Activated B cell treated with CpG ODN at 0.5 μM for 24 hours (primary cell): ENCODE data around the gene CDK17. TPM values are rescaled to one million over a fixed set of nuclear protein-coding genes. Genes with fewer than 3 reads are reported as not detected.
"Not testable (repeated sequence)": the region's sequence is repeated elsewhere in the genome, so short reads cannot be mapped to it uniquely, and the experiment has no call there.

Experiments used
- ATAC-seq: fragments of 200-7000 bp; cut with Tn5 transposase; one replicate; pipeline ENCODE4 v1.10.0; 2021; ENCODE audit warnings: low read depth, mild to moderate bottlenecking, moderate library complexity
- CTCF ChIA-PET: fragments of 350-600 bp; sonication (Branson Sonifier 250); formaldehyde crosslinking; loops from one replicate; lab custom pipeline; 2021; ENCODE audit warnings: antibody characterized with exemption; lab: Charles Lee
- POLR2A ChIA-PET: fragments of 350-600 bp; sonication (Branson Sonifier 250); formaldehyde crosslinking; loops from one replicate; lab custom pipeline; 2021; ENCODE audit warnings: antibody characterized with exemption; lab: Charles Lee
- DNase-seq: peaks from one replicate; pipeline ENCODE4 v3.0.0; 2022
- H3K27ac Mint-ChIP-seq: one replicate; pipeline ENCODE4 v1.8.0; 2020; ENCODE audit warnings: mixed read lengths
- H3K27me3 Mint-ChIP-seq: one replicate; pipeline ENCODE4 v1.8.0; 2021; ENCODE audit warnings: mixed read lengths
- H3K36me3 Mint-ChIP-seq: one replicate; pipeline ENCODE4 v1.8.0; 2021; ENCODE audit warnings: low read depth, mixed read lengths
- H3K4me1 Mint-ChIP-seq: one replicate; pipeline ENCODE4 v1.8.0; 2021; ENCODE audit warnings: mixed read lengths
- H3K4me3 Mint-ChIP-seq: one replicate; pipeline ENCODE4 v1.8.0; 2020; ENCODE audit warnings: mild to moderate bottlenecking, mixed read lengths
- H3K9me3 Mint-ChIP-seq: one replicate; pipeline ENCODE4 v1.8.0; 2020; ENCODE audit warnings: mixed read lengths
- intact Hi-C: fragments of 100-400 bp; cut with micrococcal nuclease; formaldehyde crosslinking; loops from one replicate; pipeline ENCODE4 v1.15.1; 2024
- total RNA-seq: library from RNA; stranded (reverse); gene quantifications from 2 replicates; pipeline ENCODE4 v1.2.3, GENCODE V29; 2022
- TF ChIP-seq, protein P1 (sequence below): fragments of 200-600 bp; IDR thresholded peaks from one replicate; pipeline ENCODE4 v1.8.0; 2022; ENCODE audit warnings: antibody characterized with exemption, mild to moderate bottlenecking

The CDK17 gene
- total RNA-seq, 1 donor from 2014 or later, result 57.3 TPM

DNA sequence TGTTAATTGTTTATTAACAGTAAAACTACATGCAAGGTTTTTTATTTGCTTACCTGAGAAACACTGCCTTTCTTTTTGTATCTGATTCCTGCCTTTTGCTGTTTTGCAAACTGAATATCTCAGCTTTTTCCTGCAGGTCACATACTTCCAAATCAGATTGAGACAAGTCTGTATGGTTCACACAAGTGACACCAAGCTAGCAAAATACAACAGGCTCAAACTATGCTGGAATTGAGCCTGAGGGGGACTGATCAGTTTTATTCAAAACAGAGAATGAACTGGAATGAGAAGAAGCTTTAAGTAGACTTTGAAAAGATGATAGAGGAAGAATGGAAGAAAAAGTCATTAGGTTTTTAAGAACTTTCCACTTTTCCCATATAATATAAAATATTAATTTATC lies 12.2 kb upstream of the CDK17 start:
- H3K36me3 Mint-ChIP-seq, result no peaks in the 10 kb centered on the region
- no peaks in the 10 kb centered on the region for H3K27me3 Mint-ChIP-seq
- ChIA-PET CTCF (no interaction called here), POLR2A (no interaction called here)
- DNase-seq, result no peak
- peaks cover 22% of the 10 kb centered on the region for H3K4me1 Mint-ChIP-seq
- no peaks in the 10 kb centered on the region for H3K9me3 Mint-ChIP-seq
- TF ChIP-seq, protein P1, sequence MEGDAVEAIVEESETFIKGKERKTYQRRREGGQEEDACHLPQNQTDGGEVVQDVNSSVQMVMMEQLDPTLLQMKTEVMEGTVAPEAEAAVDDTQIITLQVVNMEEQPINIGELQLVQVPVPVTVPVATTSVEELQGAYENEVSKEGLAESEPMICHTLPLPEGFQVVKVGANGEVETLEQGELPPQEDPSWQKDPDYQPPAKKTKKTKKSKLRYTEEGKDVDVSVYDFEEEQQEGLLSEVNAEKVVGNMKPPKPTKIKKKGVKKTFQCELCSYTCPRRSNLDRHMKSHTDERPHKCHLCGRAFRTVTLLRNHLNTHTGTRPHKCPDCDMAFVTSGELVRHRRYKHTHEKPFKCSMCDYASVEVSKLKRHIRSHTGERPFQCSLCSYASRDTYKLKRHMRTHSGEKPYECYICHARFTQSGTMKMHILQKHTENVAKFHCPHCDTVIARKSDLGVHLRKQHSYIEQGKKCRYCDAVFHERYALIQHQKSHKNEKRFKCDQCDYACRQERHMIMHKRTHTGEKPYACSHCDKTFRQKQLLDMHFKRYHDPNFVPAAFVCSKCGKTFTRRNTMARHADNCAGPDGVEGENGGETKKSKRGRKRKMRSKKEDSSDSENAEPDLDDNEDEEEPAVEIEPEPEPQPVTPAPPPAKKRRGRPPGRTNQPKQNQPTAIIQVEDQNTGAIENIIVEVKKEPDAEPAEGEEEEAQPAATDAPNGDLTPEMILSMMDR, result no peak
- intact Hi-C loops, result no loop called here
- ATAC-seq, result no peak
- H3K27ac Mint-ChIP-seq, result no peak overlapping the region
- no peak overlapping the region for H3K4me3 Mint-ChIP-seq

DNA sequence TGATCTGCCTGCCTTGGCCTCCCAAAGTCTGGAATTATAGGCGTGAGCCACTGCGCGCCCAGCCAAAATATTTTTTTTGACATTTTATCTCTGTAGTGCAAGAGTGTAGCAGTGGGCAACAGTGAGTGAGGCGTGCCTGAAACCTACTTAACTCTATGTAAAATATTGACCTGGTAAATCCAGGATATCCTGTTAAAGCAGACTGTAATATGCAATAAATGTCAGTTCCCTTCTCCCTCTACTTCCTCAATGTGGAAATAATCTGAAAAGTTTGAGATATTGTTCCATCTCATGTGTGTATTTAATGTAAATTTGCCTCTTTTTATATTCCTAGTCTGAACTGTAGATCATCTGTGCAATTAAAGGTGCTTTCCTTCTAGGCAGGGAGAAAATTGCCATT lies 9.5 kb upstream of the CDK17 start:
- DNase-seq (no peak), ATAC-seq (no peak)
- Mint-ChIP-seq H3K27ac (no peak overlapping the region), H3K4me1 (peaks cover 34% of the 10 kb centered on the region), H3K36me3 (no peaks in the 10 kb centered on the region), H3K27me3 (no peaks in the 10 kb centered on the region), H3K9me3 (no peaks in the 10 kb centered on the region), H3K4me3 (no peak overlapping the region)
- CTCF ChIA-PET, result no interaction called here
- TF ChIP-seq, protein P1, result no peak
- POLR2A ChIA-PET, result interaction anchor here (1.8 kb wide), 1 partner anchor 9 kb away, joined by 4 read pairs; the partner anchor contains the start of gene CDK17
- intact Hi-C loops, result loop anchor here (2.0 to 10.0 kb wide), 2 partner anchors 13 to 495 kb away; no protein-coding TSS in a partner anchor

DNA sequence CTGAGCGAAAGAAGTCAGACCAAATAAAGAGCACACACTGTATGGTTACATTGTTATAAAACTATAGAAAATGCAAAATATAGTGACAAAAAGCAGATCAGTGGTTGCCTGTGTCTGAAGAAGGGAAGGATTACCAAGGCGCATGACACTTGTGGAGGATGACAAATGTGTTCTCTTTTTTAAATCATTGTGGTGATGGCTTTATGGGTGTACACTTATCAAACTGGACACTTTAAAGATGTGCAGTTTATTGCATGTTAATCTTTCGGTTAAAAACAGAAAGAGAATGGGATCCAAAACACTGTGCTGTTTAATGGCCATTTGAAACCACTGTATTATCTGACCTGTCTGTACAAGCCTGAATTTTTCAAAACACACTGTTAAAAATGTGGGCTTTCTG lies 8.8 kb upstream of the CDK17 start:
- ATAC-seq (no peak), DNase-seq (no peak)
- Mint-ChIP-seq H3K27me3 (no peaks in the 10 kb centered on the region), H3K4me3 (no peak overlapping the region), H3K27ac (peak overlapping the region; percentile 93), H3K36me3 (no peaks in the 10 kb centered on the region), H3K4me1 (peaks cover 41% of the 10 kb centered on the region), H3K9me3 (no peaks in the 10 kb centered on the region)
- TF ChIP-seq, protein P1, result no peak
- ChIA-PET POLR2A (no interaction called here), CTCF (no interaction called here)
- intact Hi-C loops, result loop anchor here (2.0 to 10.0 kb wide), 2 partner anchors 14 to 494 kb away; no protein-coding TSS in a partner anchor

DNA sequence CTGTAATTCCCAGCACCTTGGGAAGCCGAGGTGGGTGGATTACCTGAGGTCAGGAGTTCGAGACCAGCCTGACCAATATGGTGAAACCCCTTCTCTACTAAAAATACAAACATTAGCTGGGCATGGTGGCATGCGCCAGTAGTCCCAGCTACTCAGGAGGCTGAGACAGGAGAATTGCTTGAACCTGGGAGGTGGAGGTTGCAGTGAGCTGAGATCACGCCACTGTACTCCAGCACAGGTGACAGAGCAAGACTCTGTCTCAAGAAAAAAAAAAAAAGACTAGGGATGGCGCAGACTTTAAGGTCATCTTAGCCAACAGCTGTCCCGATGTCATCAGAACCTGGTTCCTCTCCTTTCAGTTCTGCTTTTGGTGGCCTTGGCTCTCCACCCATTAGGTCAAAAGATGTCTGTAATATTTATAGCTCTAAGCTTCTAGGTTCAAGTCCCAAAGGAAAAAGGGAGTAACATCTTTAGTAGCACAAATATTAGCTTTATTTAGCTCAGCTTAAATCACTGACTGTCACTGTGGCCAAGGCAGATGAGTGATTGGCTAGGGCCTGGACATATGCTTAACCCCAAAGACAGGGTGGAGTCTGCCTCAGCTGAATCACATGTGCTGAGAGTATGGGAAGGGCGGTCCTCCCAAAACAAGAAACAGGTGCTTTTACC lies 7.3 kb upstream of the CDK17 start:
- POLR2A ChIA-PET, result interaction anchor here (0.5 to 2.2 kb wide), 14 partner anchors 9 to 1591 kb away, joined by 3 to 29 read pairs (median 4); partner anchors contain the start of gene CFAP54
- CTCF ChIA-PET, result interaction anchor here (0.6 to 1.1 kb wide), 4 partner anchors 9 to 217 kb away, joined by 3 to 4 read pairs (median 4); no protein-coding TSS in a partner anchor
- H3K36me3 Mint-ChIP-seq, H3K27me3 Mint-ChIP-seq, H3K9me3 Mint-ChIP-seq: not testable (repeated sequence)
- H3K27ac Mint-ChIP-seq, result peak overlapping the region; percentile 93
- peaks cover 46% of the 10 kb centered on the region for H3K4me1 Mint-ChIP-seq
- DNase-seq, result peak; percentile 42
- ATAC-seq, result peak; percentile 88
- intact Hi-C loops, result loop anchor here (1.0 to 10.0 kb wide), 8 partner anchors 8 to 499 kb away; partner anchors contain the start of genes CFAP54 and NEDD1
- H3K4me3 Mint-ChIP-seq, result peak overlapping the region; percentile 70

DNA sequence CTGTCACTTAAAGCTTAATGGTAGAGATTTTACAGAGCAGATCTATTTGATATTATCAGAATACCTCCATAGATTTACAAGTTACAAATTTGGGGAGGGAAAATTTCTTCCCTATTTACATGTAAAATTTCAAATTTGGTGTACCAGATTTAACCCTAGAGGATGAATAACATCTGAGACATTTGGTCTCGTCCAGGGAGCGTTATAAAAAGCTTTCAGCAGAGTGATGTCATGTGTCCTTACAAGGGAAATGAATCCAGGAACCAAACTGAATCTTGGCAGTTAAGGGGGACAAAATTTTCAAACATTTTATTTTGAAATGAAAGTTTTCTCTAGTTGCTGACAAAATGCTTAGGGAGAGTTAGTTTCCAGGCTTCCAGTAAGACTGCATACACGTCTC lies 4.5 kb upstream of the CDK17 start:
- TF ChIP-seq, protein P1, result no peak
- Mint-ChIP-seq H3K27me3 (no peaks in the 10 kb centered on the region), H3K27ac (peak overlapping the region; percentile 30), H3K4me3 (no peak overlapping the region), H3K36me3 (no peaks in the 10 kb centered on the region), H3K9me3 (no peaks in the 10 kb centered on the region), H3K4me1 (peaks cover 58% of the 10 kb centered on the region)
- intact Hi-C loops, result loop anchor here (10.0 kb wide), 1 partner anchor 490 kb away; no protein-coding TSS in a partner anchor
- ChIA-PET CTCF (no interaction called here), POLR2A (interaction anchor here (0.5 to 0.8 kb wide), 3 partner anchors 10 to 370 kb away, joined by 3 to 4 read pairs (median 4); partner anchors contain the start of gene LTA4H)
- no peak for DNase-seq
- no peak for ATAC-seq
